Colon (tissue), 2 donors: Measurements from ENCODE around the gene SEMA4C.
"Not testable (repeated sequence)": the region's sequence is repeated elsewhere in the genome, so short reads cannot be mapped to it uniquely, and the experiment has no call there.

Experiments
- FAIRE-seq: peaks from 2 replicates; lab custom pipeline; 2012; peaks lifted over from hg19 to GRCh38; lab: Jason Lieb, UNC
- donor health status: control.
- donor health status: control.

The SEMA4C gene

GRCh38 chr2:96897491-96898134, 27.7 kb upstream of the SEMA4C start:
- no peak for FAIRE-seq

DNA sequence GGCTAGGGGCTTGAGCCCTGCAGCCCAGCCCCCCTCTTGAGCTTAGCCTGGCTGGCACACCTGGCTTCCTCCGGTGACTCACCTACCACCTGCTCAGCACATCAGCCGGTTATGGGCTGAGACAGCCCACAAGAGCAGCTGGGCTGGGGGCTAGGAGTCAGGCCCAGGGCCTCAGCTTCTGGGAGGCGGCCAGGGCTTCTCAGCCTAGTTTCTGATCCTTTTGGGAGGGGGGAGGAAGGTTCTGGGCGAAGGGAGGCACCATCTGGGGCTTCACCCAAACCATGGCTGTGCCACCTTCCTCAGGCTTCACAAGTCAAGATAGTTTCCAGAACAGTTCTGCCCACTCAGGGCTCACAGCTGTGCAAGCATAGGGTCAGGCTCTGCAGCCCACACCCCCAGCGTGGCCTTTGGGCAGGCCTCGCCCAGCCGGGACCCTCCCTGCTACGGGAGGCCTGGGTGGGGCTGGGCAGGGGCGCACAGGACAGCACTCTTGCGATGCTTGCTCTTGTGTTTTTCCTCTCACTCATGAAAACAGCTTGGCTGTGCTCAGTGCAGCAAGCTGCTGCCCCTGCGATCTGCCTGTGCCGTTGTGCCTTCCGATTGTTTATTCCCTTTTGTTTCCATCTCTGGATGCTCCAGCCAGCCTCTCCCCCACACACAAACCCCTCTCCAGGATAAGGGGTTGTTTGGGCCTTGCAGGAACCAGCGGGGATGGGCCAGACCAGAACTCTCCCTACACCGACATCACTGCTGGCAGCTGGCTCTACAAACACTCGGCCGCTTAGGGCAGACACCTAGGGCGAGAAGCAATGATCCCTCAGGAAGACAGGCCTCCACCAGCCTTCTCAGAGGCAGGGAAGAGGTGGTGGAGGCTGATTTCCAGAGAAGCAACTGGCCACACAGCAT, 26.1 kb upstream of the SEMA4C start:
- FAIRE-seq, result no peak

GRCh38 chr2:96895032-96895745, 25.3 kb upstream of the SEMA4C start:
- no peak for FAIRE-seq

- no peak for FAIRE-seq
Observed at GRCh38 chr2:96894151-96894531, 24.3 kb upstream of the SEMA4C start.

- no peak for FAIRE-seq
Observed at GRCh38 chr2:96893289-96894150, 23.6 kb upstream of the SEMA4C start.

DNA sequence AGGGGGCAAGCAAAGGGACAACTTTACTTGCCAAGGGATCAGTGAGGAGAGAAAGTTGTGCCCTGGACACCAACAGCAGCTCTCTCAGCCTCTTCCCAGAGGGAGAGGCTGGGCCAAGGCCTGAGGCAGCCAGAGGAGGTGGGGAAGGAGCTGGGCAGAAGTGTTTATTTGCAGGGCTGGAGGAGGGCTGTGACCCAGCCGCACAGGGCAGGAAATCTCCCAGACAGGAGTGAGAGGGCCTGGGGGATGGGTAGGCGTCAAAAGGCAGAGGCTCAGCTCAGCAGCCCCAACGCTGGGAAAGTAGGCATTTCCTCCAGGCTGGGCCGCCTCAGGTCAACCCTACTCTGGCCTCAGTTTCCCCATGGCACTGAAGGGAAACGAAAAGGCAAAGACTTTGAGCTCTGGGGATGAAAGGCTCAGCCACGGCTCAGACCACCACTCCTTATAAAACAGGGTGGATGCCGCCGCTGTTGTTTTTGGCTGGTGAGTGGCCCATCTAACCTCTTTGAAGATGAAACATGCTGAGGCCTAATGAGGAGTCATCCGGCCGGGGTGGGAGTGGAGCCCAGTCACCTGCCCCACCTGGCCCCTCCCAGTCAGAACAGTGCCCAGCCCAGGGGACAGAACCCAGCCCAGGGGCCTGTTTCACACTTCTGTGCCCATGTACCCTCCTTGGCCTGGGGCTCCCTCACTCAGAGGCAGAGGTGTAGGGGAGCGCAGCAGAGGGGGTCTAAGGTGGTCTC, 21.9 kb upstream of the SEMA4C start:
- FAIRE-seq, result no peak

DNA sequence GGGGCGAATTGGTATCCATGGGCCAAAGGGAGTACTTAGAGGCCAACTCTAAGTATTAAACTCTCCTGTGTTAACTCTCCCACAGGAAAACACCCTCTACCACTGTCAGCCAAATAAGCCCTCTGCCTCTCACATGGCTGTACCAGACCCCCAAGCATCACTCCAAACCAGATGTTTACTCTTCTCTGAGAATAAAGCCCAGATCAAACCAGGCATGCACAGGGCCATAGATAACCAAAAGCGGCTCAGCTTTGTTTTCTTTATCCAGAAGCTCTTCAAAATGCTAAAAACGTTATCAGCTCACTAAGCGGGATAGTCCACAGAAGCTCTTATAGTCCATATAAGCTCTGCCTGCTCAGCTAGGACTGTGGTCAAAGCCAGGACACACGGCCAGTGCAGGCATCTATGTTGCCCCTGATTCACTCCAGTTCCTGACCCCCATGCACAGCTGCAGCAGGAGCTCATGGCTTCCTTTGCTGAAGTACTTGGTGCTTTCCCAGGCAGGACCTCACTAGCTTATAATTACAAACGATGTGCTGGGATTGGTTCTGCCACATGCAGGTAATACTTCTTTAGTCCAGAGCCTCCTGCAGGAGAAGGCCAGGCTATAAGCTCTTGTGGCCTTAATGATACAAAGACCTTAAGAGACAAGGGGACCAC, 21.0 kb upstream of the SEMA4C start:
- no peak for FAIRE-seq

DNA sequence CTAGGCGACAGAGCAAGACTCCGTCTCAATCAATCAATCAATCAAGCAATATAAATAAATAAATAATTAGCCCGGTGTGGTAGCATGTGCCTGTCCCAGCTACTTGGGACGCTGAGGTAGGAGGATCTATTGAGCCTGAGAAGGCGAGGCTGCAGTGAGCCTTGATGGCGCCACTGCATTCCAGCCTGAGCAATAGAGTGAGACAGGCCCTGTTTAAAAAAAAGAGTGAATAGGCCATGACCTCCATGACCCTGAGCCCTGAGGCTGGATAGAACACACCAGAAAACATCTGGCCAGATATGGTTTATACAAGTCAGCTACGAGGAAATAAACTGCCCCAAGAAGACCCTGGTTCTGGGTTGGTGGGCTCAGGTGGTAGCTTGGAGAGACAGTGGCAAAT, 20.4 kb upstream of the SEMA4C start:
- FAIRE-seq, result no peak

GRCh38 chr2:96889502-96889901, 19.6 kb upstream of the SEMA4C start:
- not testable (repeated sequence) for FAIRE-seq

DNA sequence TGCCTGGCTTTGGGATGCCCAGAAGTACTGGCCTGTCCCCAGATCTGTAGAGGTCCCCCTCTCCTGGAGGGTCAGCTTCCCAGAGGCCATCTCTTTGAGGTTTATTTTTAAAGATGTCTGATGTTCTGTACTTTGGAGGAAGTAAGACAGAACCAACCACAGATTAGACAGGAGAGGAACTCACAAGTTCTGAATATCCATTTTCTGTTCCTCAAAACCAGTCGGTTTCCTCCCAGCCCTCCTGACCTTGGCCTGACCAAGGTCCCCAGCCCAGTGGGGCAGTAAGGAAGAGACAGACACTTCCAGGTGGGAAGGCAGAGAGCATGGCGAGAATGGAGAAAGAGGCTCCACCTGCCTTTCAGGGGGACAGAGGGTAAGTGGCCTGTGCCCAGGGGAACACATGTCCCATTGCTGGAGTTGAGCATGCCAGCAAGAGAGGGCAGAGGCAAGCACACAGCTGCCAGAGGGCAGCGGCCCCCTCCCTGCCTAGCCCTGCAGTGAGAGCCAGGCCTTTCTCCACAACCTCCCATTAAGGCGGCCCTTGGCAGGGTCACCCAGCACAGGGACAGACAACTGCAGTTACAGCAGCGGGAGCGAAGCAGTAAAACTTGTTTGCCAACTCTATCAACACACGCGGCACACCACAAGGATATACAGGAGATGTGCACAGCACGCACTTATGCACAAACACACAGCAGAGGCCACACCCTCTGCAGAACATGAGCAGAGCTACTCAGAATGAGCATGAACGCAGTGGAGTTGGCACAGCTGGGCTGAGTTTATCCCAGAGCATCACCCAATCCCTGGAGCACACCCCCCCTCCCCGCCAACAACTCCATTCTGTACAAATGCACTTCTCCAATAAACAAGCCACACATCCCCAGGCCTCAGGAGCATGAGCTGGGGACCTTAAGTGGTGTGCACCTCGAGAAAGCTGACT, 18.5 kb upstream of the SEMA4C start:
- no peak for FAIRE-seq

DNA sequence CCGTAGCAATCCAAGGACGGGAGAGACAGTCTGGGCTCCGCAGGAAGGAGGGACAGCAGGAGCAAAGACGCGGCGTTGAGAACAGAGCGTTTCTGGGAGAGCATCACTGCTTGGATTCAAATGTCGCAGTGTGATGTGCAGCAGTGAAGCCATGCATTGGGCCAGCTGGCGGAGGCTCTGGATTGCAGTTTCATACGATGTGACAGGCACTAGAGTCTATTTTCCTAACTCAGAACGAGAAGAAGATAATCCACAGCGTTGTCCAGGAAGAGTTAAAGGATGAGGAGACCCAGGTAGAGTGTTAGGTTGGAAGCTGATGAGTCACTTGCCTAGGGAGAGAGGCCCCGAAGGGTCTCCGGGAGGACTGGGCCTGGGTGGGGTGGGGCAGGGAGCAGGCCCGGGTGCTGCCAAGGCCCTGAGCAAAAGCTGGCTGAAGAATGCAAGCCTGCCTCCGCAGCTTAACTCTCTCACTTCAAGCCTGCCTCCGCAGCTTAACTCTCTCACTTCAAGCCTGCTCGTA, 17.7 kb upstream of the SEMA4C start:
- FAIRE-seq, result no peak

GRCh38 chr2:96885432-96886347, 15.8 kb upstream of the SEMA4C start:
- no peak for FAIRE-seq

- no peak for FAIRE-seq
Observed at GRCh38 chr2:96884299-96885094, 14.6 kb upstream of the SEMA4C start.

GRCh38 chr2:96883306-96883705, 13.4 kb upstream of the SEMA4C start:
- FAIRE-seq, result no peak

DNA sequence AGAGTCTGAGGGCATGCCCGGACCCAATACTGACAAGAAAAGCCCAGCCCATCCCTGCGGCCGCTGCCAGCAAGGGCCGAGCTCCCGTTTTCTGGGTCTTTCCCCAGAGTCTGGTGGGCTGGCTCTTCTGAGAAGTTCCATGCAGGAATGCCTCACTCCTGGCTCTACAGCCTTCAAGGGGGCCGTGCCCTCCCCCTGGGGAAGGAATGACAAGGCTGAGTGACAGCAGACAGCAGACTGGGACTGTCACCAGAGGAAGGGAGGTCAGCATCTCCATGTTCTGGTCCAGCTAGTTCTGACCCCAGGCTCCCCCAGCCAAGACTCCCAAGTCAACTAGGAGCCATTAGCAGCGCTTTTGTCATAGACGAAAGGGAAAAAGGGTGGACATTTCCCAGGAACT, 13.0 kb upstream of the SEMA4C start:
- no peak for FAIRE-seq

DNA sequence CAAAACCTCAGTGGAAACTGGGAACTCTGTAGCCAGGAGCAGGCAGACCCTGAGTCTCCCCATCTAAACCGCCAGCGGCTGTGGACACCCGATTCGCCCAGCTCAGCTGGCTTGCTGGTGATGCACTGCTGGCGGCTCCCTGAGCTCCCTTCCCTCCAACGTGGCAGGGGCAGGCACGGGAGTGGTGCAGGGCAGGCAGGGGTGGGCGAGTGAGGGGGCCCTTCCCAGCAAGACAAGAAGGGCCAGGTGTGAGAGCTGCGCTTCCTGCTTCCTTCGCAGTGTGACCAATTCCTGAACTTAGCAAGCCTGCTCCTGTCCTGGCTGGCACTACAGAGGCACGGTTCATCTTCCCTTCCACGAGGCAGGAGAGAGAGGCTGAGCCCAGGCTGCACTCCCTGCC, 12.3 kb upstream of the SEMA4C start:
- no peak for FAIRE-seq
